HCT116 (cell line): ENCODE measurements around the gene PEBP1. TPM values are rescaled to one million over a fixed set of nuclear protein-coding genes. Genes with fewer than 3 reads are reported as not detected.

Experiments
- ATAC-seq: fragments of 200-7000 bp; cut with Tn5 transposase; 2 replicates; pipeline ENCODE4 v1.9.1; 2020; ENCODE audit warnings: mild to moderate bottlenecking, moderate library complexity
- BruUV-seq: library from RNA; stranded (reverse); fragments of 400-500 nt; replicated peaks from 2 replicates; lab custom pipeline; 2021; lab: Mats Ljungman, UMichigan
- CTCF ChIA-PET: fragments of 300-600 bp; sonication (Branson Sonifier 250); formaldehyde crosslinking; loops from one replicate; lab custom pipeline; 2021; ENCODE audit warnings: antibody characterized with exemption; lab: Charles Lee
- POLR2A ChIA-PET: fragments of 300-600, 350-600 bp; sonication (Branson Sonifier 250); formaldehyde crosslinking; loops from one replicate; lab custom pipeline; 2021; ENCODE audit warnings: antibody characterized with exemption; lab: Charles Lee
- RAD21 ChIA-PET, 2 experiments: fragments of 300-600 bp; sonication (Branson Sonifier 250); formaldehyde crosslinking; loops; one replicate each; lab custom pipeline; 2023; ENCODE audit warnings: low total read pairs in 2 of 2; ENCODE audit not compliant: uncharacterized antibody in 2 of 2, unreplicated experiment in 2 of 2, low non-redundant PET in 1 of 2; lab: Charles Lee
- DNase-seq: peaks from one replicate; pipeline ENCODE4 v3.0.0-alpha.2; 2010; ENCODE audit warnings: low read depth, low spot score
- H2AFZ ChIP-seq: fragments of 200-600 bp; shearing (Covaris generic), sonication (generic); 2 replicates; pipeline ENCODE4 v1.6.1; 2017; ENCODE audit warnings: low read depth, mixed run types, mixed read lengths, antibody characterized with exemption, low read length; ENCODE audit not compliant: poor library complexity, severe bottlenecking
- H3K27ac ChIP-seq: 2 replicates; pipeline ENCODE4 v1.5.1; 2012; ENCODE audit warnings: low read depth, low read length
- H3K27me3 ChIP-seq: fragments of 200-600 bp; sonication (generic); 2 replicates; pipeline ENCODE4 v1.6.1; 2016; ENCODE audit warnings: mixed run types, low read length, mixed read lengths; ENCODE audit not compliant: insufficient read depth
- H3K36me3 ChIP-seq, 2 experiments: fragments of 200-500 bp in 1 of 2; fragments of 200-600 bp in 1 of 2; sonication (Bioruptor generic) in 1 of 2; sonication (generic) in 1 of 2; 2 replicates each; pipeline versions ENCODE4 v1.5.1 to v1.6.1; 2014 to 2016; ENCODE audit warnings: low read length in 2 of 2, inconsistent platforms in 1 of 2, mixed read lengths in 1 of 2, mixed run types in 1 of 2; ENCODE audit not compliant: insufficient read depth in 2 of 2, control insufficient read depth in 1 of 2
- H3K4me1 ChIP-seq, 2 experiments: fragments of 200-600 bp in 1 of 2; sonication (generic) in 1 of 2; 2 replicates each; pipeline versions ENCODE4 v1.5.1 to v1.6.1; 2012 to 2017; ENCODE audit warnings: low read length in 2 of 2, inconsistent platforms in 1 of 2, mild to moderate bottlenecking in 1 of 2, mixed read lengths in 1 of 2, mixed run types in 1 of 2, moderate library complexity in 1 of 2; ENCODE audit not compliant: insufficient read depth in 2 of 2, control insufficient read depth in 1 of 2
- H3K4me2 ChIP-seq: fragments of 200-600 bp; sonication (generic); 2 replicates; pipeline ENCODE4 v1.6.1; 2017; ENCODE audit warnings: mixed run types, low read length, mixed read lengths
- H3K4me3 ChIP-seq, 2 experiments: fragments of 200-600 bp in 1 of 2; sonication (generic) in 1 of 2; replicated peaks in 1 of 2; 2 replicates each; pipeline ENCODE4 v1.5.1; 2011 to 2016; ENCODE audit warnings: low read length in 2 of 2, control low read depth in 1 of 2, low read depth in 1 of 2, mild to moderate bottlenecking in 1 of 2, mixed read lengths in 1 of 2, mixed run types in 1 of 2
- H3K79me2 ChIP-seq: fragments of 200-600 bp; sonication (generic); 2 replicates; pipeline ENCODE4 v1.6.1; 2017; ENCODE audit warnings: mild to moderate bottlenecking, mixed run types, low read length, moderate library complexity, mixed read lengths; ENCODE audit not compliant: insufficient read depth
- H3K9ac ChIP-seq: fragments of 200-600 bp; sonication (generic); 2 replicates; pipeline ENCODE4 v1.6.1; 2016; ENCODE audit warnings: low read length, mixed read lengths
- H3K9me2 ChIP-seq: fragments of 200-600 bp; sonication (generic), shearing (Covaris generic); 2 replicates; pipeline ENCODE4 v1.6.1; 2017; ENCODE audit warnings: mixed run types, mild to moderate bottlenecking, moderate library complexity; ENCODE audit not compliant: insufficient read depth
- H3K9me3 ChIP-seq, 2 experiments: fragments of 200-500 bp in 1 of 2; fragments of 200-600 bp in 1 of 2; sonication (Bioruptor generic) in 1 of 2; sonication (generic) in 1 of 2; 2 replicates each; pipeline ENCODE4 v1.6.1; 2014 to 2017; ENCODE audit warnings: low read length in 2 of 2, mixed read lengths in 2 of 2, inconsistent platforms in 1 of 2, low read depth in 1 of 2, mild to moderate bottlenecking in 1 of 2, mixed run types in 1 of 2, moderate library complexity in 1 of 2; ENCODE audit not compliant: control insufficient read depth in 1 of 2, insufficient read depth in 1 of 2
- H4K20me1 ChIP-seq: fragments of 200-600 bp; sonication (generic), shearing (Covaris generic); 2 replicates; pipeline ENCODE4 v1.6.1; 2017; ENCODE audit warnings: mixed run types, mild to moderate bottlenecking, moderate library complexity; ENCODE audit not compliant: insufficient read depth
- EGR1 ChIP-seq: IDR thresholded peaks from 2 replicates; pipeline ENCODE4 v1.6.1; 2012; ENCODE audit warnings: low read depth
- ELF1 ChIP-seq: IDR thresholded peaks from 2 replicates; pipeline ENCODE4 v1.6.1; 2012; ENCODE audit warnings: low read depth, borderline replicate concordance
- EZH2phosphoT487 ChIP-seq: fragments of 200-600 bp; IDR thresholded peaks from 2 replicates; pipeline ENCODE4 v1.6.1; 2018; ENCODE audit warnings: antibody characterized with exemption, borderline replicate concordance
- FOSL1 ChIP-seq: IDR thresholded peaks from 2 replicates; pipeline ENCODE4 v1.6.1; 2012; ENCODE audit warnings: low read depth
- JUND ChIP-seq: IDR thresholded peaks from 2 replicates; pipeline ENCODE4 v1.6.1; 2012
- POLR2A ChIP-seq: IDR thresholded peaks from 2 replicates; pipeline ENCODE4 v1.7.0; 2011; ENCODE audit warnings: borderline replicate concordance; ENCODE audit not compliant: insufficient read depth, insufficient read length; ENCODE audit errors: extremely low read depth
- POLR2AphosphoS5 ChIP-seq: IDR thresholded peaks from 2 replicates; pipeline ENCODE4 v1.6.1; 2011; ENCODE audit warnings: mild to moderate bottlenecking, low read depth, low read length, moderate library complexity
- RAD21 ChIP-seq: IDR thresholded peaks from 2 replicates; pipeline ENCODE4 v1.6.1; 2012; ENCODE audit warnings: low read depth, mild to moderate bottlenecking
- REST ChIP-seq: IDR thresholded peaks from 2 replicates; pipeline ENCODE4 v1.6.1; 2012; ENCODE audit warnings: low read depth
- SP1 ChIP-seq: IDR thresholded peaks from 2 replicates; pipeline ENCODE4 v1.6.1; 2012; ENCODE audit warnings: low read depth
- TCF7L2 ChIP-seq: IDR thresholded peaks from 2 replicates; pipeline ENCODE4 v1.7.0; 2011; ENCODE audit warnings: borderline replicate concordance, inconsistent platforms; ENCODE audit not compliant: insufficient read depth, insufficient read length; ENCODE audit errors: extremely low read depth
- YY1 ChIP-seq: IDR thresholded peaks from 2 replicates; pipeline ENCODE4 v1.6.1; 2011; ENCODE audit warnings: low read length, low read depth, moderate library complexity, mild to moderate bottlenecking; ENCODE audit not compliant: insufficient replicate concordance; ENCODE audit errors: extremely low read depth
- ZBTB33 ChIP-seq: IDR thresholded peaks from 2 replicates; pipeline ENCODE4 v1.6.1; 2011; ENCODE audit warnings: mild to moderate bottlenecking, low read length, moderate library complexity; ENCODE audit not compliant: insufficient replicate concordance; ENCODE audit errors: extremely low read depth
- ZFX ChIP-seq: fragments of 450-650 bp; IDR thresholded peaks from 2 replicates; pipeline ENCODE4 v1.6.1; 2017
- intact Hi-C: fragments of 100-400 bp; cut with micrococcal nuclease; formaldehyde crosslinking; loops from 2 replicates; pipeline ENCODE4 v1.10.0; 2022
- total RNA-seq: library from RNA; stranded (reverse); gene quantifications from one replicate; pipeline ENCODE4 v1.2.1, GENCODE V29; 2021; ENCODE audit not compliant: unreplicated experiment
- TF ChIP-seq, protein P1 (sequence below), 3 experiments: fragments of 200-600 bp in 1 of 3; sonication (generic) in 1 of 3; IDR thresholded peaks in 2 of 3; conservative IDR thresholded peaks in 1 of 3; 2 replicates each; pipeline ENCODE4 v1.5.1; 2012 to 2017; ENCODE audit warnings: low read depth in 2 of 3, low read length in 2 of 3, antibody characterized with exemption in 1 of 3, borderline replicate concordance in 1 of 3, control low read depth in 1 of 3, mild to moderate bottlenecking in 1 of 3, mixed read lengths in 1 of 3, mixed run types in 1 of 3, moderate library complexity in 1 of 3; ENCODE audit not compliant: insufficient read depth in 1 of 3
- TF ChIP-seq, protein P2 (sequence below): IDR thresholded peaks from 2 replicates; pipeline ENCODE4 v1.6.1; 2012

Gene PEBP1
- total RNA-seq, 1 experiment from 2014 or later, result 220 TPM

- TF ChIP-seq, protein P1, sequence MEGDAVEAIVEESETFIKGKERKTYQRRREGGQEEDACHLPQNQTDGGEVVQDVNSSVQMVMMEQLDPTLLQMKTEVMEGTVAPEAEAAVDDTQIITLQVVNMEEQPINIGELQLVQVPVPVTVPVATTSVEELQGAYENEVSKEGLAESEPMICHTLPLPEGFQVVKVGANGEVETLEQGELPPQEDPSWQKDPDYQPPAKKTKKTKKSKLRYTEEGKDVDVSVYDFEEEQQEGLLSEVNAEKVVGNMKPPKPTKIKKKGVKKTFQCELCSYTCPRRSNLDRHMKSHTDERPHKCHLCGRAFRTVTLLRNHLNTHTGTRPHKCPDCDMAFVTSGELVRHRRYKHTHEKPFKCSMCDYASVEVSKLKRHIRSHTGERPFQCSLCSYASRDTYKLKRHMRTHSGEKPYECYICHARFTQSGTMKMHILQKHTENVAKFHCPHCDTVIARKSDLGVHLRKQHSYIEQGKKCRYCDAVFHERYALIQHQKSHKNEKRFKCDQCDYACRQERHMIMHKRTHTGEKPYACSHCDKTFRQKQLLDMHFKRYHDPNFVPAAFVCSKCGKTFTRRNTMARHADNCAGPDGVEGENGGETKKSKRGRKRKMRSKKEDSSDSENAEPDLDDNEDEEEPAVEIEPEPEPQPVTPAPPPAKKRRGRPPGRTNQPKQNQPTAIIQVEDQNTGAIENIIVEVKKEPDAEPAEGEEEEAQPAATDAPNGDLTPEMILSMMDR (IDR thresholded peaks at IDR 0.05 in 2 of 3, conservative IDR thresholded peaks at IDR 0.05 in 1 of 3; ENCODE audit: borderline replicate concordance in 1 of 3, insufficient read depth in 1 of 3, low read depth in 2 of 3, low read length in 2 of 3), result no peak
- TF ChIP-seq POLR2A (no peak), ELF1 (no peak), SP1 (no peak), EGR1 (no peak), EZH2phosphoT487 (no peak), ZBTB33 (no peak), FOSL1 (no peak)
Measured at GRCh38 chr12:118183711-118184110, 47.8 kb downstream of the PEBP1 start (continued).

DNA sequence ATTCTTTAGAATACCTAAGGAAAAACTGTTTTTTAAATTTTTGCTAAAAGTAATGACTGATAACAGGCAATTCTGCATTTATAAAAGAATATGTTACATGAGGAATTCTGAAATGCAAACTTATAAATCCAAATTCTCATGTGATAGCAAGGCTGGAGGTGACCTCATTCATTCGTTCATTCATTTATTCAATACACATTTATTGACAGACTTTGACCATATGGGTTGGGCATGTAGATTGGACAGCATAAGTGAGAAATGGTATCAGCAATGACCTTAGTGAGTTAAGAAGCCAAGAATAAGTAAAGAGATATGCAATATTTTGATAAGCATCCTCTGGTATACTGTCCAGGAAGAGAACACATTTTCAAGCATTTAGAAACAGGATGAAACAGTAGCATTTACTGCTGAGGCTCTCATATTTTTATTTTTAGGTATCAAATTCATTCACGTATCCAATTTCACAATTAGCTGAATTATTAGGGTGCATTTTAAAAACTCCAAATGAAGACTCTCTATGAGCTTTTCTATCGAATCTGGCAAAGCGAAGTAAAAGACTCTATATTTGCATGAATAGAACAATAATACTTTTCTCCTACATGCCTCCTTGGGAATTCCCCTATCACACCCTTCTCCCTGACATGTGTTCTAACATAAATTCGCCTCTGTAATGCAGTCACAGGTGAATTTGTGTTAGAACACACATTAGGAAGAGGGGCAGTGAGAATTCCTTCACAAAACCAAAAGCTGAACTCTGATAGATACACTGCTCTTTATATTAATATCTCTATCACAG is 49.9 kb downstream of the PEBP1 start:
- H2AFZ ChIP-seq, result no peak overlapping the region
- BruUV-seq, result no TSS peak
- no peak overlapping the region for H3K4me3 ChIP-seq
- TF ChIP-seq POLR2AphosphoS5, result no peak
- TF ChIP-seq EZH2phosphoT487, result no peak
- TF ChIP-seq JUND, result no peak
- no peak for TF ChIP-seq SP1
- TF ChIP-seq REST, result no peak
- no peak for TF ChIP-seq POLR2A
- TF ChIP-seq RAD21, result no peak
- TF ChIP-seq ELF1, result no peak
- no peak for TF ChIP-seq ZFX
- TF ChIP-seq, protein P2, sequence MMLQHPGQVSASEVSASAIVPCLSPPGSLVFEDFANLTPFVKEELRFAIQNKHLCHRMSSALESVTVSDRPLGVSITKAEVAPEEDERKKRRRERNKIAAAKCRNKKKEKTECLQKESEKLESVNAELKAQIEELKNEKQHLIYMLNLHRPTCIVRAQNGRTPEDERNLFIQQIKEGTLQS, result no peak
- TF ChIP-seq YY1, result no peak
- TF ChIP-seq TCF7L2, result no peak
- TF ChIP-seq, all 23 proteins: peak for 0
- CTCF ChIA-PET, result interaction anchor here (1.2 kb wide), 1 partner anchor 13 kb away, joined by 3 read pairs; no protein-coding TSS in a partner anchor
- no peak overlapping the region for H3K4me2 ChIP-seq
- intact Hi-C loops, result no loop called here
- H3K27ac ChIP-seq, result no peak overlapping the region
- no peaks in the 10 kb centered on the region for H3K36me3 ChIP-seq
- no peak for DNase-seq
- H3K9ac ChIP-seq, result no peak overlapping the region
- no peaks in the 10 kb centered on the region for H3K9me3 ChIP-seq
- H3K4me1 ChIP-seq, result peaks cover 0 to 3% of the 10 kb centered on the region in 2 experiments; a peak in 2 of 4 replicates
- no peaks in the 10 kb centered on the region for H3K79me2 ChIP-seq
- RAD21 ChIA-PET, result no interaction called here
- H3K27me3 ChIP-seq, result no peaks in the 10 kb centered on the region
- no peaks in the 10 kb centered on the region for H4K20me1 ChIP-seq
- H3K9me2 ChIP-seq, result no peaks in the 10 kb centered on the region
- ATAC-seq, result no peak
- POLR2A ChIA-PET, result no interaction called here
